ENCODE results near the gene RABGGTA.
"Not testable (repeated sequence)": the region's sequence is repeated elsewhere in the genome, so short reads cannot be mapped to it uniquely, and the experiment has no call there.

Gene RABGGTA

DNA sequence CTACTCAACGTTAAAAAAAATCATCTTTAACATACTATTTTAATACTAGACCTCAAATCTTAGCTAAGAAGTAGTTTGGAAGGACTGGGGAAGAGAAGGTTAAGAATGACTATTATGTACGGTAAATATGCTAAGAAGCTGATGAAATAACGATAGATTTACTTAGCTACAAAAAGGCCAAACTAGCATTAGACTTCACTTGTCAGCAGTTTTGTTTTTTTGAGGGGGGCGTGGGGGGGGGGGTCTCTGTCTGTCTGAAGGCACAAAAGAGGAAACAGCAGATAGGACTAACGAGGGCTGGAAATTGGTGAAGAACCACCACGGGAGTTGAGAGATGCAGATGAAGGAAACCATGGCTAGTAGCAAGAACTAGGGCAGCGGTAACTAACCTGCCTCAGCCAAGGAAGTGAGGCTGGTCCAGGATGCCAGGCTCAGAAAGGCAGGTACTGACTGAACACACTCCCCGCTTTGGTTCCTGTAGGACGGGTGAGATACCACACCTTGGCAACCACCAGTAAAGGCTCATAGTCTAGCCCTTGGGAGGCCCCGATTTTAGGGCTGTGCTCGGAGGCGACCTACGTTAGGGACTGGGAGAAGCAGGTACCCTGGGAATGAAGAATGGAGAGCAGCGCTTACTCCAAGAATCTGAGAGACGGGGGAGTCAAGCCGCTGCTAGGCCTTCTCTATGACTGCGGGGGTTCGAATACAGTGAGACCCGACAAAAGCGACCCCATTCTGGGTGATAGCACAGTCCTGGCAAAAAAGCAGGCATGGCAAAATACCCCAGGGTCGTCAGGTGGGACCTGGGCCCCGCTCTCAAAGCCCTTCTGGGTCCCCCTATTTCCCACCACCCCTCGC lies 39.9 kb downstream of the RABGGTA start:
- no peak for DNase-seq (ENCODE audit: extremely low spot score)
- CTCF ChIA-PET = no interaction called here
- POLR2A ChIA-PET = interaction anchor here (1.0 to 1.4 kb wide), 2 partner anchors 11 to 18 kb away, joined by 4 to 8 read pairs; partner anchors contain the start of genes CHMP4A and TINF2

GRCh38 chr14:24228902-24229301 lies 42.5 kb downstream of the RABGGTA start:
- DNase-seq (ENCODE audit: extremely low spot score) = no peak
- ChIA-PET POLR2A (interaction anchor here (1.6 to 2.3 kb wide), 2 partner anchors 13 to 16 kb away, joined by 6 to 9 read pairs; partner anchors contain the start of genes CHMP4A and TINF2), CTCF (no interaction called here)
- TF ChIP-seq L3MBTL2 (conservative IDR thresholded peaks at IDR 0.05) (no peak), FOXA1 (IDR thresholded peaks at IDR 0.05) (no peak), SUZ12 (IDR thresholded peaks at IDR 0.05) (no peak), NFRKB (IDR thresholded peaks at IDR 0.05) (no peak), FOXM1 (IDR thresholded peaks at IDR 0.05; ENCODE audit: borderline replicate concordance) (no peak), LEF1 (IDR thresholded peaks at IDR 0.05; ENCODE audit: borderline replicate concordance) (no peak), CTBP1 (IDR thresholded peaks at IDR 0.05; ENCODE audit: borderline replicate concordance) (no peak), ELF4 (IDR thresholded peaks at IDR 0.05) (no peak), ZNF384 (IDR thresholded peaks at IDR 0.05) (no peak), FOXK2 (IDR thresholded peaks at IDR 0.05) (no peak), ARNT (IDR thresholded peaks at IDR 0.05) (no peak), HDGF (IDR thresholded peaks at IDR 0.05; ENCODE audit: borderline replicate concordance) (no peak), BHLHE40 (IDR thresholded peaks at IDR 0.05; ENCODE audit: borderline replicate concordance) (no peak), PKNOX1 (IDR thresholded peaks at IDR 0.05) (no peak), SP1 (IDR thresholded peaks at IDR 0.05) (no peak), TARDBP (IDR thresholded peaks at IDR 0.05) (no peak)

More for the DNA sequence above, 39.9 kb downstream of the RABGGTA start:
- TF ChIP-seq L3MBTL2 (conservative IDR thresholded peaks at IDR 0.05) = no peak
- no peak for TF ChIP-seq SUZ12 (IDR thresholded peaks at IDR 0.05)
- no peak for TF ChIP-seq LEF1 (IDR thresholded peaks at IDR 0.05; ENCODE audit: borderline replicate concordance)
- TF ChIP-seq ELF4 (IDR thresholded peaks at IDR 0.05) = no peak
- TF ChIP-seq BHLHE40 (IDR thresholded peaks at IDR 0.05; ENCODE audit: borderline replicate concordance) = no peak
- TF ChIP-seq PKNOX1 (IDR thresholded peaks at IDR 0.05) = no peak
- no peak for TF ChIP-seq CTBP1 (IDR thresholded peaks at IDR 0.05; ENCODE audit: borderline replicate concordance)
- no peak for TF ChIP-seq NFRKB (IDR thresholded peaks at IDR 0.05)
- TF ChIP-seq FOXA1 (IDR thresholded peaks at IDR 0.05) = no peak
- no peak for TF ChIP-seq ARNT (IDR thresholded peaks at IDR 0.05)
- TF ChIP-seq HDGF (IDR thresholded peaks at IDR 0.05; ENCODE audit: borderline replicate concordance) = no peak
- no peak for TF ChIP-seq ZNF384 (IDR thresholded peaks at IDR 0.05)
- no peak for TF ChIP-seq FOXM1 (IDR thresholded peaks at IDR 0.05; ENCODE audit: borderline replicate concordance)
- TF ChIP-seq SP1 (IDR thresholded peaks at IDR 0.05) = no peak
- TF ChIP-seq FOXK2 (IDR thresholded peaks at IDR 0.05) = no peak
- no peak for TF ChIP-seq TARDBP (IDR thresholded peaks at IDR 0.05)

DNA sequence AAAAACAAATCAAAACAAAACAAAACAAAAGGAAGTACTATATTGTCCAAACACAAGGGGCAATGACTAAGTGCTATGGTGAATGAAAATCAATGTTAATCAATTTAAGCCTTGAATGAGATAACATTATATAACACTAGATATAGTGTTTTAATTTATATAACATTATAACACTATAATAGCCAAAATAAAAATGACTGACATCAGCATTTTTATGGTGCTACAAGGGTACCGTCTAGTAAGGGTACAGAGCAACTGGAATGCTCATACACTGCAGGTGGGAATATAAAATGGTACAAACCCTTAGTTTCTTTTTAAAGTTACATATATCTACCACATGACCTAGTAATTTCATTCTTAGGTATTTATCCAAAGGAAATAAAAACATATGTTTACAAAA lies 44.9 kb downstream of the RABGGTA start:
- TF ChIP-seq LEF1 (IDR thresholded peaks at IDR 0.05; ENCODE audit: borderline replicate concordance) (no peak), HDGF (IDR thresholded peaks at IDR 0.05; ENCODE audit: borderline replicate concordance) (no peak), ELF4 (IDR thresholded peaks at IDR 0.05) (no peak), ZNF384 (IDR thresholded peaks at IDR 0.05) (no peak)
- POLR2A ChIA-PET = interaction anchor here (2.3 kb wide), 1 partner anchor 15 kb away, joined by 9 read pairs; the partner anchor contains the start of gene TINF2
- no peak for DNase-seq (ENCODE audit: extremely low spot score)
- CTCF ChIA-PET = no interaction called here

GRCh38 chr14:24224618-24225071 lies 46.8 kb downstream of the RABGGTA start:
- TF ChIP-seq ZNF384 (IDR thresholded peaks at IDR 0.05) = no peak
- no peak for TF ChIP-seq PKNOX1 (IDR thresholded peaks at IDR 0.05)
- no peak for TF ChIP-seq LEF1 (IDR thresholded peaks at IDR 0.05; ENCODE audit: borderline replicate concordance)
- TF ChIP-seq SP1 (IDR thresholded peaks at IDR 0.05) = no peak
- TF ChIP-seq TARDBP (IDR thresholded peaks at IDR 0.05) = no peak
- no peak for TF ChIP-seq NFRKB (IDR thresholded peaks at IDR 0.05)
- TF ChIP-seq SUZ12 (IDR thresholded peaks at IDR 0.05) = no peak
- no peak for TF ChIP-seq HDGF (IDR thresholded peaks at IDR 0.05; ENCODE audit: borderline replicate concordance)
- no peak for TF ChIP-seq FOXM1 (IDR thresholded peaks at IDR 0.05; ENCODE audit: borderline replicate concordance)
- no peak for TF ChIP-seq BHLHE40 (IDR thresholded peaks at IDR 0.05; ENCODE audit: borderline replicate concordance)
- no peak for TF ChIP-seq FOXK2 (IDR thresholded peaks at IDR 0.05)
- TF ChIP-seq CTBP1 (IDR thresholded peaks at IDR 0.05; ENCODE audit: borderline replicate concordance) = no peak
- no peak for TF ChIP-seq ELF4 (IDR thresholded peaks at IDR 0.05)
- no peak for DNase-seq (ENCODE audit: extremely low spot score)
- CTCF ChIA-PET = interaction anchor here (1.6 kb wide), 1 partner anchor 9 kb away, joined by 5 read pairs; the partner anchor contains the start of gene MDP1
- POLR2A ChIA-PET = no interaction called here

- DNase-seq (ENCODE audit: extremely low spot score); CTCF ChIA-PET: not testable (repeated sequence)
- POLR2A ChIA-PET = interaction anchor here (1.3 kb wide), 1 partner anchor 14 kb away, joined by 3 read pairs; no protein-coding TSS in a partner anchor
These were observed 48.4 kb downstream of the RABGGTA start for GRCh38 chr14:24222987-24223386.

DNA sequence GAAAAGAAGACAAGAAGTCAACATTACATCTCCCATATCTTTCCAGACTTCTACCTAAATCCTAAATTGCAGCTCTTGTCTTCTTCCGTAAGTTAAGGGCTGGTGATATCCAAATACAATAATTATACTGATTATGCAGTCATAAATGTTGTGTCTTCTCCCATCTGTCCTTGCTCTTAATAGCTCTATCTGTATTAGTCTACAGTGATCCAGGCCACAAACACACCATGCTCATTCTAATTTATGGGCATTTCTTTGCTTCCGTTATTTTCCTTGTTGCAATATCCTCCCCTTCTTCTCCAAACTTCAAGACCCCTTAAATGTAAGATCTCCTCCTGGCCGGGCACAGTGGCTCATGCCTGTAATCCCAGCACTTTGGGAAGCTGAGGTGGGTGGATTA lies 51.9 kb downstream of the RABGGTA start:
- ChIA-PET CTCF (interaction anchor here (0.7 to 1.3 kb wide), 2 partner anchors 23 to 81 kb away, joined by 3 to 4 read pairs; partner anchors contain the start of genes DHRS1, NOP9 and TINF2), POLR2A (interaction anchor here (1.4 to 1.7 kb wide), 2 partner anchors 23 to 31 kb away, joined by 4 to 8 read pairs; partner anchors contain the start of genes IPO4 and TINF2)
- DNase-seq (ENCODE audit: extremely low spot score) = no peak
- TF ChIP-seq LEF1 (IDR thresholded peaks at IDR 0.05; ENCODE audit: borderline replicate concordance) = no peak
- no peak for TF ChIP-seq HDGF (IDR thresholded peaks at IDR 0.05; ENCODE audit: borderline replicate concordance)
- no peak for TF ChIP-seq SP1 (IDR thresholded peaks at IDR 0.05)

All from HEK293T (cell line).